A673 (cell line): ENCODE measurements around the gene MAGI1.

ENCODE experiments used
- EZH2 ChIP-seq: fragments of 200-600 bp; sonication (generic); IDR thresholded peaks from 2 replicates; pipeline ENCODE4 v1.6.1; 2017; ENCODE audit warnings: borderline replicate concordance, low read depth, mild to moderate bottlenecking, mixed read lengths, antibody characterized with exemption, low read length; ENCODE audit not compliant: poor library complexity, severe bottlenecking
- TF ChIP-seq, protein P1 (sequence below): fragments of 300-800, 200-600 bp; sonication (generic); conservative IDR thresholded peaks from 2 replicates; pipeline ENCODE4 v1.5.1; 2017; ENCODE audit warnings: low read depth, mild to moderate bottlenecking, antibody characterized with exemption, low read length, moderate library complexity, mixed read lengths

DNA sequence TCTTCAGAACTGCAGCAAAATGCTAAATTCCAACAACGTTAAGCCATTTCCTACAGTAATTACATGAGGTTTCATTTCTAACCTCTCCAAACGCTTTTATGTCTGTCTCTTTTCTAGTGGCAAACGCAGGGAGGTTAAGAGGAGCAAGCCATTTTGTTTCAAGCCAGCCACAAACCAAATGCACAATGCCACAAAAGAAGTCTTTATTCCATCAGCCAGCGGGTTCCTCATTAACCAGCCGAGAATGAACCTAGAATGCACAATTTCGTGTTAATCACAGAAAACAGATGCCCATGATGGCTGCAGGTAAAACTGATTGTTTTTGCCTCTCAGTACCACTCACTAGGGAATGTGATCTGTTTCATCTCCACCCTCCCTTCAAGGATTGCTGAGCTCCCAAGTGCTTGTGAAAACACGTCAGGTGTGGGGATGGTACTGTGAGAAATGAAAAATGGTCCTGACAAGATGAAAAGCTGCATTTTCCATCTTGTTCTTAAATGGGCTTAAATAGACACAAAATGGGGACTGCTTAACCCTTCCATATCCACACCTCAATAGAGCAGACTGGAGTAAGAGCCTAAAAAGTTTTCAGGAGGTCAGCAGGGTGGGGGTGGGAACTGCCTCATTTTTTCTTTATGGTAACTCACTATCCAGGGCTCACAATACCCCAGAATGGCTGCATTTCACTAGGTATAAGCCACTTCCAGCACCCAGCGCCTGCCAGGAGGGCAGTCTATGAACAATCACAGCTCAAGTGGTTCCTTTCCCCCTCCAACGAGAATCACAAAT, 277.1 kb downstream of the MAGI1 start:
- no peak for TF ChIP-seq EZH2
- TF ChIP-seq, protein P1, sequence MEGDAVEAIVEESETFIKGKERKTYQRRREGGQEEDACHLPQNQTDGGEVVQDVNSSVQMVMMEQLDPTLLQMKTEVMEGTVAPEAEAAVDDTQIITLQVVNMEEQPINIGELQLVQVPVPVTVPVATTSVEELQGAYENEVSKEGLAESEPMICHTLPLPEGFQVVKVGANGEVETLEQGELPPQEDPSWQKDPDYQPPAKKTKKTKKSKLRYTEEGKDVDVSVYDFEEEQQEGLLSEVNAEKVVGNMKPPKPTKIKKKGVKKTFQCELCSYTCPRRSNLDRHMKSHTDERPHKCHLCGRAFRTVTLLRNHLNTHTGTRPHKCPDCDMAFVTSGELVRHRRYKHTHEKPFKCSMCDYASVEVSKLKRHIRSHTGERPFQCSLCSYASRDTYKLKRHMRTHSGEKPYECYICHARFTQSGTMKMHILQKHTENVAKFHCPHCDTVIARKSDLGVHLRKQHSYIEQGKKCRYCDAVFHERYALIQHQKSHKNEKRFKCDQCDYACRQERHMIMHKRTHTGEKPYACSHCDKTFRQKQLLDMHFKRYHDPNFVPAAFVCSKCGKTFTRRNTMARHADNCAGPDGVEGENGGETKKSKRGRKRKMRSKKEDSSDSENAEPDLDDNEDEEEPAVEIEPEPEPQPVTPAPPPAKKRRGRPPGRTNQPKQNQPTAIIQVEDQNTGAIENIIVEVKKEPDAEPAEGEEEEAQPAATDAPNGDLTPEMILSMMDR: no peak
